OCI-LY3 (cell line): ENCODE data around the gene MCOLN2.

Experiments used
- H2AFZ ChIP-seq: fragments of 200-600, 300-600 bp; shearing (Covaris generic); 2 replicates; pipeline ENCODE4 v1.6.0; 2014; ENCODE audit warnings: antibody characterized with exemption, low read depth, low read length
- H3K27ac ChIP-seq: fragments of 200-600, 300-600 bp; sonication (generic); 2 replicates; pipeline ENCODE4 v1.5.1; 2014; ENCODE audit warnings: mild to moderate bottlenecking, low read length, moderate library complexity, mixed read lengths
- H3K27me3 ChIP-seq: fragments of 200-600, 300-600 bp; sonication (generic); 2 replicates; pipeline ENCODE4 v1.6.1; 2014; ENCODE audit warnings: low read depth, low read length, mixed read lengths
- H3K36me3 ChIP-seq: fragments of 200-600, 300-600 bp; sonication (generic); replicated peaks from 2 replicates; pipeline ENCODE3; 2014; ENCODE audit warnings: low read depth, low read length, mixed read lengths
- H3K4me1 ChIP-seq: fragments of 300-600, 200-600 bp; sonication (generic); 2 replicates; pipeline ENCODE4 v1.6.1; 2014; ENCODE audit warnings: low read length, mixed read lengths
- H3K4me2 ChIP-seq: fragments of 200-600, 300-600 bp; sonication (generic); 2 replicates; pipeline ENCODE4 v1.6.1; 2014; ENCODE audit warnings: low read length, mixed read lengths
- H3K4me3 ChIP-seq: fragments of 300-600, 200-600 bp; sonication (generic); 2 replicates; pipeline ENCODE4 v1.5.1; 2014; ENCODE audit warnings: antibody characterized with exemption, mild to moderate bottlenecking, low read length, moderate library complexity
- H3K79me2 ChIP-seq: fragments of 300-600, 200-600 bp; shearing (Covaris generic); 2 replicates; pipeline ENCODE4 v1.6.1; 2014; ENCODE audit warnings: mild to moderate bottlenecking, low read length, mixed read lengths
- H3K9ac ChIP-seq: fragments of 300-600, 200-600 bp; shearing (Covaris generic); 2 replicates; pipeline ENCODE4 v1.6.0; 2014; ENCODE audit warnings: mild to moderate bottlenecking, low read length, moderate library complexity
- H3K9me3 ChIP-seq: fragments of 200-600, 300-600 bp; shearing (Covaris generic); 2 replicates; pipeline ENCODE4 v1.6.1; 2014; ENCODE audit warnings: low read length, mixed read lengths; ENCODE audit not compliant: insufficient read depth
- H4K20me1 ChIP-seq: fragments of 200-600, 300-600 bp; sonication (generic); 2 replicates; pipeline ENCODE4 v1.6.1; 2016; ENCODE audit warnings: low read length, mixed read lengths; ENCODE audit not compliant: insufficient read depth
- CTCF ChIP-seq: fragments of 200-600, 300-600 bp; sonication (generic); IDR thresholded peaks from 2 replicates; pipeline ENCODE4 v1.5.1; 2014; ENCODE audit warnings: antibody characterized with exemption, low read length, low read depth
- EZH2phosphoT487 ChIP-seq: fragments of 200-600 bp; shearing (Covaris generic); IDR thresholded peaks from 2 replicates; pipeline ENCODE4 v1.6.1; 2018; ENCODE audit warnings: antibody characterized with exemption, mixed run types, low read depth

The MCOLN2 gene

GRCh38 chr1:84949664-84950063 is 47.2 kb downstream of the MCOLN2 start:
- H3K4me1 ChIP-seq: peaks cover 29% of the 10 kb centered on the region
- no peak overlapping the region for H2AFZ ChIP-seq
- no peak overlapping the region for H3K9ac ChIP-seq
- H3K9me3 ChIP-seq: no peaks in the 10 kb centered on the region
- H3K4me3 ChIP-seq: no peak overlapping the region
- TF ChIP-seq EZH2phosphoT487 (no peak), CTCF (no peak)
- peaks cover 37% of the 10 kb centered on the region for H3K79me2 ChIP-seq
- no peak overlapping the region for H3K27ac ChIP-seq
- no peaks in the 10 kb centered on the region for H3K27me3 ChIP-seq
- peaks cover 11% of the 10 kb centered on the region; the same call in 1 of the 2 replicates for H4K20me1 ChIP-seq
- H3K4me2 ChIP-seq: no peak overlapping the region
- peaks cover 62% of the 10 kb centered on the region for H3K36me3 ChIP-seq

- H3K36me3 ChIP-seq: peaks cover 63% of the 10 kb centered on the region
- no peaks in the 10 kb centered on the region for H3K27me3 ChIP-seq
- H2AFZ ChIP-seq: no peak overlapping the region
- H3K27ac ChIP-seq: peak overlapping the region; percentile 88; the same call in 1 of the 2 replicates
- TF ChIP-seq CTCF: no peak
- no peak for TF ChIP-seq EZH2phosphoT487
- H3K4me3 ChIP-seq: no peak overlapping the region
- peaks cover 11% of the 10 kb centered on the region; the same call in 1 of the 2 replicates for H4K20me1 ChIP-seq
- H3K9ac ChIP-seq: no peak overlapping the region
- no peaks in the 10 kb centered on the region for H3K9me3 ChIP-seq
- no peak overlapping the region for H3K4me2 ChIP-seq
- H3K4me1 ChIP-seq: peaks cover 32% of the 10 kb centered on the region
- H3K79me2 ChIP-seq: peaks cover 34% of the 10 kb centered on the region
These were observed 49.1 kb downstream of the MCOLN2 start for GRCh38 chr1:84947536-84948410.

- Histone ChIP-seq H3K4me2 (peak overlapping the region; percentile 60), H3K27ac (peak overlapping the region; percentile 88), H3K4me3 (no peak overlapping the region), H3K27me3 (no peaks in the 10 kb centered on the region), H3K9me3 (no peaks in the 10 kb centered on the region), H3K9ac (no peak overlapping the region), H2AFZ (no peak overlapping the region), H4K20me1 (peaks cover 11% of the 10 kb centered on the region; the same call in 1 of the 2 replicates), H3K79me2 (peaks cover 37% of the 10 kb centered on the region), H3K4me1 (peaks cover 32% of the 10 kb centered on the region), H3K36me3 (peaks cover 52% of the 10 kb centered on the region)
- TF ChIP-seq EZH2phosphoT487 (no peak), CTCF (no peak)
These were observed 50.3 kb downstream of the MCOLN2 start for GRCh38 chr1:84946631-84947030.

- Histone ChIP-seq H3K4me3 (peak overlapping the region; percentile 63), H3K27ac (peak overlapping the region; percentile 88), H2AFZ (no peak overlapping the region), H3K4me1 (peaks cover 32% of the 10 kb centered on the region), H3K36me3 (peaks cover 39% of the 10 kb centered on the region), H3K4me2 (peak overlapping the region; percentile 76), H3K9ac (peak overlapping the region; percentile 46), H3K9me3 (no peaks in the 10 kb centered on the region), H3K79me2 (peaks cover 34% of the 10 kb centered on the region), H3K27me3 (no peaks in the 10 kb centered on the region), H4K20me1 (peaks cover 11% of the 10 kb centered on the region; the same call in 1 of the 2 replicates)
- TF ChIP-seq EZH2phosphoT487 (no peak), CTCF (peak; percentile 87)
These were observed 52.0 kb downstream of the MCOLN2 start for GRCh38 chr1:84944767-84945486.
